ENCODE data around the gene ZYX.

ZYX gene

GRCh38 chr7:143362131-143363015 lies 18.8 kb upstream of the ZYX start, which contains the start of gene FAM131B:
Gene FAM131B, minus strand, starts transcription at chr7:143362713. Its CDS starts 110 bp downstream, at chr7:143362603.
- no peak for DNase-seq

- no peak for DNase-seq
Measured at GRCh38 chr7:143363016-143363937, 17.9 kb upstream of the ZYX start.

GRCh38 chr7:143367972-143368371 lies 13.2 kb upstream of the ZYX start:
- DNase-seq: no peak

- DNase-seq: no peak
Measured at GRCh38 chr7:143368387-143368786, 12.8 kb upstream of the ZYX start.

- DNase-seq: no peak
Measured at GRCh38 chr7:143369678-143370651, 11.2 kb upstream of the ZYX start.

- DNase-seq: no peak
Measured at GRCh38 chr7:143372070-143372469, 9.1 kb upstream of the ZYX start.

- no peak for DNase-seq
Measured at GRCh38 chr7:143373255-143373794, 7.8 kb upstream of the ZYX start.

- no peak for DNase-seq
Measured at GRCh38 chr7:143374561-143374960, 6.6 kb upstream of the ZYX start.

GRCh38 chr7:143375298-143376034 lies 5.7 kb upstream of the ZYX start:
- DNase-seq: peak; percentile 51

- DNase-seq: no peak
Measured at GRCh38 chr7:143376396-143376795, 4.7 kb upstream of the ZYX start.

- DNase-seq: no peak
Measured at GRCh38 chr7:143379611-143380259, 1.4 kb upstream of the ZYX start.

GRCh38 chr7:143380260-143380645 lies 892 bp upstream of the ZYX start:
- DNase-seq: peak; percentile 75

GRCh38 chr7:143381427-143382125 lies 431 bp downstream of the ZYX start:
- DNase-seq: peak; percentile 25

- no peak for DNase-seq
Measured at GRCh38 chr7:143382126-143382790, 1.1 kb downstream of the ZYX start.

GRCh38 chr7:143382791-143383641 lies 1.9 kb downstream of the ZYX start:
- no peak for DNase-seq

GRCh38 chr7:143383642-143383957 lies 2.5 kb downstream of the ZYX start:
- DNase-seq: no peak

GRCh38 chr7:143384148-143384547 lies 3.0 kb downstream of the ZYX start:
- DNase-seq: no peak
